ENCODE data around the gene ASIC1. TPM values are rescaled to one million over a fixed set of nuclear protein-coding genes. Genes with fewer than 3 reads are reported as not detected.

ASIC1 gene
- total and polyA plus RNA-seq, 2 of the 13 experiments (the other 11 are each of a cell fraction or from before 2014, with no cell fraction given): 0.44 to 1.5 TPM

GRCh38 chr12:50111693-50112455 is 54.5 kb downstream of the ASIC1 start, which contains the start of gene COX14 (continued):
- TF ChIP-seq ZNF10 (CRISPR knock-in tag; IDR thresholded peaks at IDR 0.05; ENCODE audit: borderline replicate concordance, low read depth) (no peak), MEIS1 (CRISPR knock-in tag; IDR thresholded peaks at IDR 0.05; ENCODE audit: borderline replicate concordance) (peak; percentile 89; the same call in 1 of the 2 replicates), POLR2AphosphoS2 (IDR thresholded peaks at IDR 0.05; ENCODE audit: low read depth, low read length) (no peak), ZNF619 (CRISPR knock-in tag; IDR thresholded peaks at IDR 0.05) (peak; percentile 86), ZNF749 (CRISPR knock-in tag; IDR thresholded peaks at IDR 0.05; ENCODE audit: borderline replicate concordance) (peak; percentile 67; the same call in 1 of the 2 replicates), FUBP1 (CRISPR knock-in tag; IDR thresholded peaks at IDR 0.05; ENCODE audit: borderline replicate concordance) (no peak), SMAD9 (CRISPR knock-in tag; IDR thresholded peaks at IDR 0.05) (no peak), DPF2 (CRISPR knock-in tag; IDR thresholded peaks at IDR 0.05; ENCODE audit: borderline replicate concordance, low read depth) (no peak)
- TF ChIP-seq, protein P1, sequence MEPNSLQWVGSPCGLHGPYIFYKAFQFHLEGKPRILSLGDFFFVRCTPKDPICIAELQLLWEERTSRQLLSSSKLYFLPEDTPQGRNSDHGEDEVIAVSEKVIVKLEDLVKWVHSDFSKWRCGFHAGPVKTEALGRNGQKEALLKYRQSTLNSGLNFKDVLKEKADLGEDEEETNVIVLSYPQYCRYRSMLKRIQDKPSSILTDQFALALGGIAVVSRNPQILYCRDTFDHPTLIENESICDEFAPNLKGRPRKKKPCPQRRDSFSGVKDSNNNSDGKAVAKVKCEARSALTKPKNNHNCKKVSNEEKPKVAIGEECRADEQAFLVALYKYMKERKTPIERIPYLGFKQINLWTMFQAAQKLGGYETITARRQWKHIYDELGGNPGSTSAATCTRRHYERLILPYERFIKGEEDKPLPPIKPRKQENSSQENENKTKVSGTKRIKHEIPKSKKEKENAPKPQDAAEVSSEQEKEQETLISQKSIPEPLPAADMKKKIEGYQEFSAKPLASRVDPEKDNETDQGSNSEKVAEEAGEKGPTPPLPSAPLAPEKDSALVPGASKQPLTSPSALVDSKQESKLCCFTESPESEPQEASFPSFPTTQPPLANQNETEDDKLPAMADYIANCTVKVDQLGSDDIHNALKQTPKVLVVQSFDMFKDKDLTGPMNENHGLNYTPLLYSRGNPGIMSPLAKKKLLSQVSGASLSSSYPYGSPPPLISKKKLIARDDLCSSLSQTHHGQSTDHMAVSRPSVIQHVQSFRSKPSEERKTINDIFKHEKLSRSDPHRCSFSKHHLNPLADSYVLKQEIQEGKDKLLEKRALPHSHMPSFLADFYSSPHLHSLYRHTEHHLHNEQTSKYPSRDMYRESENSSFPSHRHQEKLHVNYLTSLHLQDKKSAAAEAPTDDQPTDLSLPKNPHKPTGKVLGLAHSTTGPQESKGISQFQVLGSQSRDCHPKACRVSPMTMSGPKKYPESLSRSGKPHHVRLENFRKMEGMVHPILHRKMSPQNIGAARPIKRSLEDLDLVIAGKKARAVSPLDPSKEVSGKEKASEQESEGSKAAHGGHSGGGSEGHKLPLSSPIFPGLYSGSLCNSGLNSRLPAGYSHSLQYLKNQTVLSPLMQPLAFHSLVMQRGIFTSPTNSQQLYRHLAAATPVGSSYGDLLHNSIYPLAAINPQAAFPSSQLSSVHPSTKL (CRISPR knock-in tag; IDR thresholded peaks at IDR 0.05): 0 out of 2 replicates have a peak, but pooled peaks have one; percentile 13
- TF ChIP-seq, protein P2, sequence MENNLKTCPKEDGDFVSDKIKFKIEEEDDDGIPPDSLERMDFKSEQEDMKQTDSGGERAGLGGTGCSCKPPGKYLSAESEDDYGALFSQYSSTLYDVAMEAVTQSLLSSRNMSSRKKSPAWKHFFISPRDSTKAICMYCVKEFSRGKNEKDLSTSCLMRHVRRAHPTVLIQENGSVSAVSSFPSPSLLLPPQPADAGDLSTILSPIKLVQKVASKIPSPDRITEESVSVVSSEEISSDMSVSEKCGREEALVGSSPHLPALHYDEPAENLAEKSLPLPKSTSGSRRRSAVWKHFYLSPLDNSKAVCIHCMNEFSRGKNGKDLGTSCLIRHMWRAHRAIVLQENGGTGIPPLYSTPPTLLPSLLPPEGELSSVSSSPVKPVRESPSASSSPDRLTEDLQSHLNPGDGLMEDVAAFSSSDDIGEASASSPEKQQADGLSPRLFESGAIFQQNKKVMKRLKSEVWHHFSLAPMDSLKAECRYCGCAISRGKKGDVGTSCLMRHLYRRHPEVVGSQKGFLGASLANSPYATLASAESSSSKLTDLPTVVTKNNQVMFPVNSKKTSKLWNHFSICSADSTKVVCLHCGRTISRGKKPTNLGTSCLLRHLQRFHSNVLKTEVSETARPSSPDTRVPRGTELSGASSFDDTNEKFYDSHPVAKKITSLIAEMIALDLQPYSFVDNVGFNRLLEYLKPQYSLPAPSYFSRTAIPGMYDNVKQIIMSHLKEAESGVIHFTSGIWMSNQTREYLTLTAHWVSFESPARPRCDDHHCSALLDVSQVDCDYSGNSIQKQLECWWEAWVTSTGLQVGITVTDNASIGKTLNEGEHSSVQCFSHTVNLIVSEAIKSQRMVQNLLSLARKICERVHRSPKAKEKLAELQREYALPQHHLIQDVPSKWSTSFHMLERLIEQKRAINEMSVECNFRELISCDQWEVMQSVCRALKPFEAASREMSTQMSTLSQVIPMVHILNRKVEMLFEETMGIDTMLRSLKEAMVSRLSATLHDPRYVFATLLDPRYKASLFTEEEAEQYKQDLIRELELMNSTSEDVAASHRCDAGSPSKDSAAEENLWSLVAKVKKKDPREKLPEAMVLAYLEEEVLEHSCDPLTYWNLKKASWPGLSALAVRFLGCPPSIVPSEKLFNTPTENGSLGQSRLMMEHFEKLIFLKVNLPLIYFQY (CRISPR knock-in tag; IDR thresholded peaks at IDR 0.05; ENCODE audit: borderline replicate concordance): no peak
- TF ChIP-seq, protein P3, sequence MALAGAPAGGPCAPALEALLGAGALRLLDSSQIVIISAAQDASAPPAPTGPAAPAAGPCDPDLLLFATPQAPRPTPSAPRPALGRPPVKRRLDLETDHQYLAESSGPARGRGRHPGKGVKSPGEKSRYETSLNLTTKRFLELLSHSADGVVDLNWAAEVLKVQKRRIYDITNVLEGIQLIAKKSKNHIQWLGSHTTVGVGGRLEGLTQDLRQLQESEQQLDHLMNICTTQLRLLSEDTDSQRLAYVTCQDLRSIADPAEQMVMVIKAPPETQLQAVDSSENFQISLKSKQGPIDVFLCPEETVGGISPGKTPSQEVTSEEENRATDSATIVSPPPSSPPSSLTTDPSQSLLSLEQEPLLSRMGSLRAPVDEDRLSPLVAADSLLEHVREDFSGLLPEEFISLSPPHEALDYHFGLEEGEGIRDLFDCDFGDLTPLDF (CRISPR knock-in tag; IDR thresholded peaks at IDR 0.05): no peak
- TF ChIP-seq, protein P4, sequence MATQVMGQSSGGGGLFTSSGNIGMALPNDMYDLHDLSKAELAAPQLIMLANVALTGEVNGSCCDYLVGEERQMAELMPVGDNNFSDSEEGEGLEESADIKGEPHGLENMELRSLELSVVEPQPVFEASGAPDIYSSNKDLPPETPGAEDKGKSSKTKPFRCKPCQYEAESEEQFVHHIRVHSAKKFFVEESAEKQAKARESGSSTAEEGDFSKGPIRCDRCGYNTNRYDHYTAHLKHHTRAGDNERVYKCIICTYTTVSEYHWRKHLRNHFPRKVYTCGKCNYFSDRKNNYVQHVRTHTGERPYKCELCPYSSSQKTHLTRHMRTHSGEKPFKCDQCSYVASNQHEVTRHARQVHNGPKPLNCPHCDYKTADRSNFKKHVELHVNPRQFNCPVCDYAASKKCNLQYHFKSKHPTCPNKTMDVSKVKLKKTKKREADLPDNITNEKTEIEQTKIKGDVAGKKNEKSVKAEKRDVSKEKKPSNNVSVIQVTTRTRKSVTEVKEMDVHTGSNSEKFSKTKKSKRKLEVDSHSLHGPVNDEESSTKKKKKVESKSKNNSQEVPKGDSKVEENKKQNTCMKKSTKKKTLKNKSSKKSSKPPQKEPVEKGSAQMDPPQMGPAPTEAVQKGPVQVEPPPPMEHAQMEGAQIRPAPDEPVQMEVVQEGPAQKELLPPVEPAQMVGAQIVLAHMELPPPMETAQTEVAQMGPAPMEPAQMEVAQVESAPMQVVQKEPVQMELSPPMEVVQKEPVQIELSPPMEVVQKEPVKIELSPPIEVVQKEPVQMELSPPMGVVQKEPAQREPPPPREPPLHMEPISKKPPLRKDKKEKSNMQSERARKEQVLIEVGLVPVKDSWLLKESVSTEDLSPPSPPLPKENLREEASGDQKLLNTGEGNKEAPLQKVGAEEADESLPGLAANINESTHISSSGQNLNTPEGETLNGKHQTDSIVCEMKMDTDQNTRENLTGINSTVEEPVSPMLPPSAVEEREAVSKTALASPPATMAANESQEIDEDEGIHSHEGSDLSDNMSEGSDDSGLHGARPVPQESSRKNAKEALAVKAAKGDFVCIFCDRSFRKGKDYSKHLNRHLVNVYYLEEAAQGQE (IDR thresholded peaks at IDR 0.05; ENCODE audit: borderline replicate concordance in 1 of 2, low read depth in 1 of 2, low read length in 2 of 2): no peak

All from HepG2 (cell line).